Epithelial cell of proximal tubule (primary cell): ENCODE measurements around the gene WDR1. TPM values are rescaled to one million over a fixed set of nuclear protein-coding genes. Genes with fewer than 3 reads are reported as not detected.

ENCODE experiments used
- DNase-seq: peaks from one replicate; pipeline ENCODE4 v3.0.0-alpha.2; 2011; ENCODE audit warnings: low read depth
- H3K4me3 ChIP-seq: 2 replicates; pipeline ENCODE4 v1.5.1; 2011; ENCODE audit warnings: low read depth, mild to moderate bottlenecking, low read length
- CTCF ChIP-seq: conservative IDR thresholded peaks from 2 replicates; pipeline ENCODE4 v1.5.1; 2012; ENCODE audit warnings: low read depth, mild to moderate bottlenecking, low read length
- total RNA-seq: library from RNA; depleted of rRNA; stranded (reverse); fragments of >200 nt; gene quantifications from 2 replicates; pipeline ENCODE4 v1.2.3, GENCODE V29; 2015

WDR1 gene
- total RNA-seq, 1 donor from 2014 or later, result 242 TPM

GRCh38 chr4:10034612-10035104 lies 81.9 kb downstream of the WDR1 start:
- no peak overlapping the region for H3K4me3 ChIP-seq
- TF ChIP-seq CTCF, result no peak
- no peak for DNase-seq

GRCh38 chr4:10034136-10034535 lies 82.5 kb downstream of the WDR1 start:
- DNase-seq, result no peak
- H3K4me3 ChIP-seq, result no peak overlapping the region
- no peak for TF ChIP-seq CTCF

GRCh38 chr4:10033191-10033881 lies 83.3 kb downstream of the WDR1 start:
- DNase-seq, result no peak
- H3K4me3 ChIP-seq, result no peak overlapping the region
- TF ChIP-seq CTCF, result no peak

GRCh38 chr4:10032625-10033024 lies 84.0 kb downstream of the WDR1 start:
- TF ChIP-seq CTCF, result no peak
- H3K4me3 ChIP-seq, result no peak overlapping the region
- peak; percentile 65 for DNase-seq

GRCh38 chr4:10031668-10032590 lies 84.7 kb downstream of the WDR1 start:
- H3K4me3 ChIP-seq, result no peak overlapping the region
- TF ChIP-seq CTCF, result no peak
- no peak for DNase-seq

GRCh38 chr4:10030972-10031667 lies 85.5 kb downstream of the WDR1 start:
- TF ChIP-seq CTCF, result no peak
- DNase-seq, result no peak
- no peak overlapping the region for H3K4me3 ChIP-seq
